IMR-90 (cell line): ENCODE results near the gene FKBP10. TPM values are rescaled to one million over a fixed set of nuclear protein-coding genes. Genes with fewer than 3 reads are reported as not detected.

Experiments
- ATAC-seq: fragments of 200-7000 bp; cut with Tn5 transposase; 2 replicates; pipeline ENCODE4 v1.9.1; 2020; ENCODE audit warnings: low read depth, mild to moderate bottlenecking, moderate library complexity
- BruUV-seq: library from RNA; stranded (reverse); fragments of 400-500 nt; replicated peaks from 2 replicates; lab custom pipeline; 2021; lab: Mats Ljungman, UMichigan
- CTCF ChIA-PET: fragments of 300-600 bp; formaldehyde crosslinking; extraction: SDS; loops from one replicate; lab custom pipeline; 2021; ENCODE audit warnings: antibody characterized with exemption; lab: Yijun Ruan, JAX
- POLR2A ChIA-PET: fragments of 300-600 bp; sonication (Branson Sonifier 250); formaldehyde crosslinking; loops from one replicate; lab custom pipeline; 2022; ENCODE audit warnings: antibody characterized with exemption; ENCODE audit not compliant: unreplicated experiment; lab: Charles Lee
- DNase-seq: peaks from one replicate; pipeline ENCODE4 v3.0.0; 2013
- H2AFZ ChIP-seq: replicated peaks from 2 replicates; pipeline ENCODE3; 2013; ENCODE audit warnings: low read length, mild to moderate bottlenecking; ENCODE audit not compliant: poor library complexity
- H2AK5ac ChIP-seq: 2 replicates; pipeline ENCODE4 v1.6.1; 2013; ENCODE audit warnings: low read depth, low read length, inconsistent platforms
- H2AK9ac ChIP-seq: replicated peaks from 2 replicates; pipeline ENCODE3; 2013; ENCODE audit warnings: mild to moderate bottlenecking, low read depth, low read length, moderate library complexity; ENCODE audit not compliant: poor library complexity
- H2BK120ac ChIP-seq: 2 replicates; pipeline ENCODE4 v1.6.1; 2013; ENCODE audit warnings: low read depth, low read length, inconsistent platforms
- H2BK15ac ChIP-seq: 3 replicates; pipeline ENCODE4 v1.6.1; 2013; ENCODE audit warnings: low read depth, low read length, inconsistent platforms
- H2BK20ac ChIP-seq: 2 replicates; pipeline ENCODE4 v1.6.1; 2013; ENCODE audit warnings: low read depth, mild to moderate bottlenecking, inconsistent platforms, low read length, moderate library complexity
- H2BK5ac ChIP-seq: 2 replicates; pipeline ENCODE4 v1.6.1; 2013; ENCODE audit warnings: mild to moderate bottlenecking, low read depth, low read length, inconsistent platforms; ENCODE audit not compliant: poor library complexity, severe bottlenecking
- H3K14ac ChIP-seq: replicated peaks from 2 replicates; pipeline ENCODE4 v1.6.1; 2013; ENCODE audit warnings: low read depth, low read length, inconsistent platforms
- H3K18ac ChIP-seq: 2 replicates; pipeline ENCODE4 v1.6.1; 2013; ENCODE audit warnings: low read depth, low read length, control low read depth
- H3K23ac ChIP-seq: 2 replicates; pipeline ENCODE4 v1.6.1; 2013; ENCODE audit warnings: low read depth, low read length, inconsistent platforms
- H3K27ac ChIP-seq: 2 replicates; pipeline ENCODE4 v1.5.1; 2013; ENCODE audit warnings: mild to moderate bottlenecking, control low read depth, low read length; ENCODE audit not compliant: insufficient read depth
- H3K27me3 ChIP-seq: 2 replicates; pipeline ENCODE4 v1.6.1; 2013; ENCODE audit warnings: low read length; ENCODE audit not compliant: control insufficient read depth, insufficient read depth
- H3K36me3 ChIP-seq: 2 replicates; pipeline ENCODE4 v1.6.1; 2013; ENCODE audit warnings: low read length, mixed read lengths; ENCODE audit not compliant: control insufficient read depth, insufficient read depth
- H3K4ac ChIP-seq: 2 replicates; pipeline ENCODE4 v1.6.1; 2013; ENCODE audit warnings: low read depth, low read length, inconsistent platforms
- H3K4me1 ChIP-seq: 2 replicates; pipeline ENCODE4 v1.6.1; 2013; ENCODE audit warnings: low read length, mixed read lengths; ENCODE audit not compliant: control insufficient read depth, insufficient read depth
- H3K4me2 ChIP-seq: 2 replicates; pipeline ENCODE4 v1.6.1; 2013; ENCODE audit warnings: low read depth, mild to moderate bottlenecking, control low read depth, low read length, moderate library complexity
- H3K4me3 ChIP-seq: 2 replicates; pipeline ENCODE4 v1.5.1; 2013; ENCODE audit warnings: low read depth, mild to moderate bottlenecking, control low read depth, low read length, moderate library complexity; ENCODE audit not compliant: insufficient read depth
- H3K56ac ChIP-seq: 2 replicates; pipeline ENCODE4 v1.6.1; 2013; ENCODE audit warnings: low read length, inconsistent platforms; ENCODE audit not compliant: insufficient read depth; ENCODE audit errors: extremely low read depth
- H3K79me1 ChIP-seq, 2 experiments: 2 replicates each; pipeline ENCODE4 v1.6.1; 2013; ENCODE audit warnings: low read length in 2 of 2, inconsistent platforms in 1 of 2, low read depth in 1 of 2
- H3K9ac ChIP-seq: 2 replicates; pipeline ENCODE4 v1.6.1; 2013; ENCODE audit warnings: low read depth, low read length, control low read depth
- H3K9me1 ChIP-seq: 2 replicates; pipeline ENCODE4 v1.6.1; 2013; ENCODE audit warnings: low read length, inconsistent platforms; ENCODE audit not compliant: insufficient read depth
- H3K9me3 ChIP-seq: 2 replicates; pipeline ENCODE4 v1.6.1; 2013; ENCODE audit warnings: low read length; ENCODE audit not compliant: control insufficient read depth, insufficient read depth
- H4K20me1 ChIP-seq: 2 replicates; pipeline ENCODE4 v1.6.1; 2013; ENCODE audit warnings: low read length, inconsistent platforms; ENCODE audit not compliant: insufficient read depth
- H4K5ac ChIP-seq: 2 replicates; pipeline ENCODE4 v1.6.1; 2013; ENCODE audit warnings: mild to moderate bottlenecking, low read depth, low read length, control low read depth
- H4K8ac ChIP-seq, 2 experiments: 2 replicates each; pipeline ENCODE4 v1.6.1; 2013; ENCODE audit warnings: low read depth in 2 of 2, low read length in 2 of 2, control low read depth in 1 of 2, inconsistent platforms in 1 of 2
- H4K91ac ChIP-seq: 2 replicates; pipeline ENCODE4 v1.6.1; 2013; ENCODE audit warnings: low read depth, low read length, inconsistent platforms; ENCODE audit not compliant: insufficient read depth
- CEBPB ChIP-seq: IDR thresholded peaks from 2 replicates; pipeline ENCODE4 v1.6.1; 2012; ENCODE audit warnings: low read depth, low read length, improper control_type of control experiment
- MAZ ChIP-seq: IDR thresholded peaks from 2 replicates; pipeline ENCODE4 v1.6.1; 2012; ENCODE audit warnings: low read depth, mild to moderate bottlenecking, low read length, improper control_type of control experiment, moderate library complexity, borderline replicate concordance
- MXI1 ChIP-seq: IDR thresholded peaks from 2 replicates; pipeline ENCODE4 v1.6.1; 2012; ENCODE audit warnings: low read depth, mild to moderate bottlenecking, low read length, moderate library complexity, borderline replicate concordance
- POLR2A ChIP-seq: IDR thresholded peaks from 2 replicates; pipeline ENCODE4 v1.6.1; 2012; ENCODE audit warnings: mild to moderate bottlenecking, low read depth, low read length
- RAD21 ChIP-seq: IDR thresholded peaks from 2 replicates; pipeline ENCODE4 v1.6.1; 2012; ENCODE audit warnings: low read length, improper control_type of control experiment
- SMC3 ChIP-seq: fragments of 150-350 bp; IDR thresholded peaks from 2 replicates; pipeline ENCODE4 v1.6.1; 2016; ENCODE audit warnings: low read depth, mild to moderate bottlenecking, antibody characterized with exemption, low read length, moderate library complexity
- WGBS, 2 experiments: methylation state at CpG; one replicate each; pipeline versions ENCODE4 v1.1.5 to v1.1.7; 2013; ENCODE audit warnings: missing lambda C conversion rate in 2 of 2; ENCODE audit not compliant: insufficient read length in 1 of 2; ENCODE audit errors: extremely low coverage in 2 of 2; 5-methylcytosine and 5-hydroxymethylcytosine counted together
- dilution Hi-C: fragments of 300-500 bp; cut with HindIII; formaldehyde crosslinking; loops from one replicate; pipeline ENCODE4 v1.14.3; 2018; ENCODE audit warnings: low sequenced_read_pairs; ENCODE audit not compliant: unreplicated experiment
- in situ Hi-C: fragments of 300-500 bp; cut with MboI; formaldehyde crosslinking; loops from 3 replicates; pipeline ENCODE4 v1.14.3; 2019; ENCODE audit warnings: low sequenced_read_pairs, inconsistent platforms, mixed read lengths
- intact Hi-C: fragments of 100-400 bp; cut with micrococcal nuclease; formaldehyde crosslinking; loops from 2 replicates; pipeline ENCODE4 v1.10.0; 2022
- polyA plus RNA-seq, 3 experiments: library from polyadenylated mRNA; depleted of rRNA; stranded (reverse); fragments of >200 nt; gene quantifications; 2 replicates each; pipeline ENCODE4 v1.2.3, GENCODE V29; 2012; ENCODE audit warnings: low replicate concordance in 1 of 3
- total RNA-seq: library from RNA; depleted of rRNA; stranded (reverse); fragments of >200 nt; gene quantifications from 2 replicates; pipeline ENCODE4 v1.2.3, GENCODE V29; 2012
- TF ChIP-seq, protein P1 (sequence below): conservative IDR thresholded peaks from 2 replicates; pipeline ENCODE4 v1.5.1; 2012; ENCODE audit warnings: mild to moderate bottlenecking, low read depth, low read length, improper control_type of control experiment
- TF ChIP-seq, protein P2 (sequence below): fragments of 150-350 bp; IDR thresholded peaks from 2 replicates; pipeline ENCODE4 v1.6.1; 2017; ENCODE audit warnings: mild to moderate bottlenecking, antibody characterized with exemption, low read length, low read depth

FKBP10 gene
- total and polyA plus RNA-seq, 2 of the 4 experiments (the other 2 are of a cell fraction): 170 to 984 TPM

DNA sequence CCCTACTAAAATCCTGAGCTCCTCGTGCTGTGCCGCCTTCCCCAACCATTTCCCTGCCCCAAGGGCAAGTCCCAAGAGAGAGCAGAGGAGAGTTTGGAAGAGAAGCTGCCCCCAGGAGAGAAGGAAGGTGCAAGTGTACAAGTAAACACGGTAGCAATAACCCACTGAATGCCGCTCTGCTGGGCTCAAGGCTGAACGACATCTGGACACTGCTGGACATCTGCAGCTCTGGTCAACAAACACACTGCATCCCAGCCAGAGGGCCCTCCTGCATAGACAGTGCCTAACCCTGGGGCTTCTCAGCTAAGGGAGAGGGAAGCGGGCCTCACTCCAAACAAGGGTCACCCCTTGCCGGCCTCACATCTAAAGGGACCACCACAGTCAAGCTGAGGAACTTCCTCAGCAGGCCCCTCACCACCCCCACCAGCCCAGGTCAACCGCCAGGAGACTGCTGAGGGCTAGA, 39.0 kb upstream of the FKBP10 start:
- Histone ChIP-seq H2AK9ac (peak overlapping the region; percentile 63), H2BK20ac (peak overlapping the region; percentile 71; the same call in 1 of the 2 replicates), H3K4me1 (peaks cover 25% of the 10 kb centered on the region), H3K27me3 (no peaks in the 10 kb centered on the region), H3K9me3 (no peaks in the 10 kb centered on the region), H3K23ac (peak overlapping the region; percentile 60), H4K91ac (peak overlapping the region; percentile 21; the same call in 1 of the 2 replicates), H3K79me1 (peaks cover 14 to 57% of the 10 kb centered on the region in 2 experiments; a peak in 3 of 4 replicates), H3K4me2 (no peak overlapping the region; the same call in 1 of the 2 replicates), H3K18ac (no peak overlapping the region; the same call in 1 of the 2 replicates), H4K20me1 (peaks cover 31% of the 10 kb centered on the region), H3K56ac (no peak overlapping the region), H4K5ac (peak overlapping the region; percentile 13; the same call in 1 of the 2 replicates), H3K14ac (peak overlapping the region; percentile 83), H3K36me3 (peaks cover 41% of the 10 kb centered on the region), H3K9ac (no peak overlapping the region), H3K27ac (peak overlapping the region; percentile 19), H2BK5ac (no peak overlapping the region), H3K4ac (peak overlapping the region; percentile 81), H2AFZ (no peak overlapping the region), H3K4me3 (no peak overlapping the region), H3K9me1 (peaks cover 27% of the 10 kb centered on the region), H2BK15ac (peak overlapping the region; percentile 15; the same call in 1 of the 3 replicates), H4K8ac (peak overlapping the region; percentile 26 to 69; a peak in 1 of 4 replicates), H2BK120ac (peak overlapping the region; percentile 77), H2AK5ac (peak overlapping the region; percentile 52)
- 0 out of 2 replicates have a peak, but pooled peaks have one; percentile 8 for ATAC-seq
- in situ Hi-C loops (no loop called here), dilution Hi-C loops (no loop called here), intact Hi-C loops (no loop called here)
- no CpG with 5 or more reads among the region's 8 CpGs for WGBS, 2 experiments
- POLR2A ChIA-PET: interaction anchor here (0.5 to 1.3 kb wide), 2 partner anchors 13 to 19 kb away, joined by 3 read pairs; partner anchors contain the start of gene JUP
- DNase-seq: peak; percentile 23
- no peak for TF ChIP-seq RAD21
- no peak for TF ChIP-seq MXI1
- TF ChIP-seq SMC3: no peak
- TF ChIP-seq, protein P1, sequence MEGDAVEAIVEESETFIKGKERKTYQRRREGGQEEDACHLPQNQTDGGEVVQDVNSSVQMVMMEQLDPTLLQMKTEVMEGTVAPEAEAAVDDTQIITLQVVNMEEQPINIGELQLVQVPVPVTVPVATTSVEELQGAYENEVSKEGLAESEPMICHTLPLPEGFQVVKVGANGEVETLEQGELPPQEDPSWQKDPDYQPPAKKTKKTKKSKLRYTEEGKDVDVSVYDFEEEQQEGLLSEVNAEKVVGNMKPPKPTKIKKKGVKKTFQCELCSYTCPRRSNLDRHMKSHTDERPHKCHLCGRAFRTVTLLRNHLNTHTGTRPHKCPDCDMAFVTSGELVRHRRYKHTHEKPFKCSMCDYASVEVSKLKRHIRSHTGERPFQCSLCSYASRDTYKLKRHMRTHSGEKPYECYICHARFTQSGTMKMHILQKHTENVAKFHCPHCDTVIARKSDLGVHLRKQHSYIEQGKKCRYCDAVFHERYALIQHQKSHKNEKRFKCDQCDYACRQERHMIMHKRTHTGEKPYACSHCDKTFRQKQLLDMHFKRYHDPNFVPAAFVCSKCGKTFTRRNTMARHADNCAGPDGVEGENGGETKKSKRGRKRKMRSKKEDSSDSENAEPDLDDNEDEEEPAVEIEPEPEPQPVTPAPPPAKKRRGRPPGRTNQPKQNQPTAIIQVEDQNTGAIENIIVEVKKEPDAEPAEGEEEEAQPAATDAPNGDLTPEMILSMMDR: no peak
- no peak for TF ChIP-seq POLR2A
- no peak for TF ChIP-seq MAZ
- TF ChIP-seq, protein P2, sequence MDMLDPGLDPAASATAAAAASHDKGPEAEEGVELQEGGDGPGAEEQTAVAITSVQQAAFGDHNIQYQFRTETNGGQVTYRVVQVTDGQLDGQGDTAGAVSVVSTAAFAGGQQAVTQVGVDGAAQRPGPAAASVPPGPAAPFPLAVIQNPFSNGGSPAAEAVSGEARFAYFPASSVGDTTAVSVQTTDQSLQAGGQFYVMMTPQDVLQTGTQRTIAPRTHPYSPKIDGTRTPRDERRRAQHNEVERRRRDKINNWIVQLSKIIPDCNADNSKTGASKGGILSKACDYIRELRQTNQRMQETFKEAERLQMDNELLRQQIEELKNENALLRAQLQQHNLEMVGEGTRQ: no peak
- TF ChIP-seq CEBPB: no peak
- no TSS peak for BruUV-seq
- CTCF ChIA-PET: interaction anchor here (0.8 to 1.2 kb wide), 3 partner anchors 13 to 28 kb away, joined by 3 to 12 read pairs (median 5); partner anchors contain the start of gene JUP
